Ishikawa (cell line): ENCODE results near the gene PROX2.

Source experiments
- YY1 ChIP-seq: IDR thresholded peaks from 2 replicates; pipeline ENCODE4 v1.6.1; 2012; ENCODE audit warnings: low read depth
- ZBTB7A ChIP-seq: IDR thresholded peaks from 2 replicates; pipeline ENCODE4 v1.6.1; 2012; ENCODE audit warnings: low read depth

DNA sequence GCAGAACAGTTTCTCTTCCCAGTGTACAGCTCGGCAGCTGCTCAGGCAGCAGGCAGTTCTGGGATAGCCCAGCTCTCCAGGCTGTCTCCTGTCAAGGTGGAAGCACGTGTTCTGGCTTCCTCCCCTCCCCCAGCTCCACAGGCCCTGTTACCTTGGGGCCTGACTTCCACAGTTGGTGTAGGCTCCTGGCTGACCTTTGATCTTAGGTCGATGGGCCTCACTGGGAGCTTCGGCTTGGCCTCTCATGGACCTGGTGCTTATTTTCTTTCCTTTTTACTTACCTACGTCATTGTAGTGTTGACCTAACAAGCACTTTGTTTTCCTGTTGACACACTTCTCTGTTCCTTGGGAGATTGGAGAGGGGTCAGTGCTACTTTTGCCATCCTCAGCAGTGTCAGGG lies 22.7 kb upstream of the PROX2 start:
- TF ChIP-seq YY1 (no peak), ZBTB7A (no peak)
